Fibroblast of the aortic adventitia (primary cell): ENCODE data around the gene COL11A1. TPM values are rescaled to one million over a fixed set of nuclear protein-coding genes. Genes with fewer than 3 reads are reported as not detected.
"Not testable (repeated sequence)": the region's sequence is repeated elsewhere in the genome, so short reads cannot be mapped to it uniquely, and the experiment has no call there.

ENCODE experiments used
- DNase-seq: peaks from one replicate; pipeline ENCODE4 v3.0.0-alpha.2; 2010; ENCODE audit warnings: low read depth
- H3K4me3 ChIP-seq: 2 replicates; pipeline ENCODE4 v1.5.1; 2011; ENCODE audit warnings: low read depth, mild to moderate bottlenecking, control low read depth, low read length, moderate library complexity
- CTCF ChIP-seq: IDR thresholded peaks from 2 replicates; pipeline ENCODE4 v1.5.1; 2011; ENCODE audit warnings: mild to moderate bottlenecking, low read length, control low read depth, inconsistent platforms; ENCODE audit not compliant: insufficient read depth
- total RNA-seq: library from RNA; depleted of rRNA; stranded (reverse); fragments of >200 nt; gene quantifications from 2 replicates; pipeline ENCODE4 v1.2.3, GENCODE V29; 2012; ENCODE audit warnings: low replicate concordance

The COL11A1 gene
- total RNA-seq, 1 donor = 0.45 TPM

- no peak overlapping the region for H3K4me3 ChIP-seq
- TF ChIP-seq CTCF = no peak
- DNase-seq = no peak
These were observed 21.5 kb upstream of the COL11A1 start for GRCh38 chr1:103129796-103130195.

- TF ChIP-seq CTCF = no peak
- DNase-seq = peak; percentile 2
These were observed 20.9 kb upstream of the COL11A1 start for GRCh38 chr1:103129255-103129654.

GRCh38 chr1:103128256-103128655, 19.9 kb upstream of the COL11A1 start:
- DNase-seq, H3K4me3 ChIP-seq: not testable (repeated sequence)

More at GRCh38 chr1:103129255-103129654, 20.9 kb upstream of the COL11A1 start:
- H3K4me3 ChIP-seq = no peak overlapping the region

- DNase-seq = no peak
- no peak for TF ChIP-seq CTCF
- no peak overlapping the region for H3K4me3 ChIP-seq
These were observed 16.9 kb upstream of the COL11A1 start for GRCh38 chr1:103125219-103125618.

GRCh38 chr1:103122983-103123720, 14.8 kb upstream of the COL11A1 start:
- no peak for TF ChIP-seq CTCF
- no peak overlapping the region for H3K4me3 ChIP-seq
- no peak for DNase-seq

GRCh38 chr1:103120981-103121380, 12.7 kb upstream of the COL11A1 start:
- H3K4me3 ChIP-seq = no peak overlapping the region
- DNase-seq = no peak
- TF ChIP-seq CTCF = no peak

GRCh38 chr1:103112546-103112945, 4.2 kb upstream of the COL11A1 start:
- H3K4me3 ChIP-seq = no peak overlapping the region
- TF ChIP-seq CTCF = no peak
- no peak for DNase-seq
